Thoracic aorta (tissue), 2 donors: ENCODE results near the gene SH3TC2. TPM values are rescaled to one million over a fixed set of nuclear protein-coding genes. Genes with fewer than 3 reads are reported as not detected.

Experiments
- ATAC-seq: fragments of 150-250 bp; one replicate; pipeline ENCODE4 v1.8.0; 2017; ENCODE audit warnings: low read depth; ENCODE audit not compliant: insufficient number of reproducible peaks, low FRiP score
- DNase-seq: peaks from one replicate; pipeline ENCODE4 v3.0.0-alpha.2; 2020; ENCODE audit warnings: low spot score
- H3K27ac ChIP-seq, 2 donors: fragments of 200-600 bp; sonication (generic); 1 replicate in 1 of 2; 2 replicates in 1 of 2; pipeline ENCODE4 v1.5.1; 2016; ENCODE audit warnings: mild to moderate bottlenecking in 2 of 2, moderate library complexity in 2 of 2
- H3K27me3 ChIP-seq: fragments of 200-600 bp; sonication (generic); replicated peaks from 2 replicates; pipeline ENCODE4 v1.6.0; 2016; ENCODE audit warnings: mild to moderate bottlenecking; ENCODE audit not compliant: insufficient read depth
- H3K36me3 ChIP-seq: fragments of 200-600 bp; sonication (generic); one replicate; pipeline ENCODE4 v1.5.1; 2016
- H3K4me1 ChIP-seq, 2 donors: fragments of 200-600 bp; sonication (generic); 1 replicate in 1 of 2; 2 replicates in 1 of 2; pipeline versions ENCODE4 v1.5.1 to v1.6.0; 2016; ENCODE audit warnings: low read depth in 2 of 2, mild to moderate bottlenecking in 1 of 2; ENCODE audit not compliant: control insufficient read depth in 1 of 2
- H3K4me3 ChIP-seq: fragments of 200-600 bp; sonication (generic); 2 replicates; pipeline ENCODE4 v1.5.1; 2016; ENCODE audit warnings: mild to moderate bottlenecking
- H3K9me3 ChIP-seq: fragments of 200-600 bp; sonication (generic); 2 replicates; pipeline ENCODE4 v1.5.1; 2016
- CTCF ChIP-seq: fragments of 200-600 bp; sonication (generic); IDR thresholded peaks from one replicate; pipeline ENCODE4 v1.5.1; 2019; ENCODE audit warnings: antibody characterized with exemption
- total RNA-seq, 2 donors: library from RNA; depleted of rRNA; stranded (reverse); fragments of >200 nt; gene quantifications; one replicate each; pipeline versions ENCODE4 v1.1.0 to v1.2.3, GENCODE V29; 2016

Gene SH3TC2
- total RNA-seq, 2 donors from 2014 or later = 1.1 to 1.9 TPM

DNA sequence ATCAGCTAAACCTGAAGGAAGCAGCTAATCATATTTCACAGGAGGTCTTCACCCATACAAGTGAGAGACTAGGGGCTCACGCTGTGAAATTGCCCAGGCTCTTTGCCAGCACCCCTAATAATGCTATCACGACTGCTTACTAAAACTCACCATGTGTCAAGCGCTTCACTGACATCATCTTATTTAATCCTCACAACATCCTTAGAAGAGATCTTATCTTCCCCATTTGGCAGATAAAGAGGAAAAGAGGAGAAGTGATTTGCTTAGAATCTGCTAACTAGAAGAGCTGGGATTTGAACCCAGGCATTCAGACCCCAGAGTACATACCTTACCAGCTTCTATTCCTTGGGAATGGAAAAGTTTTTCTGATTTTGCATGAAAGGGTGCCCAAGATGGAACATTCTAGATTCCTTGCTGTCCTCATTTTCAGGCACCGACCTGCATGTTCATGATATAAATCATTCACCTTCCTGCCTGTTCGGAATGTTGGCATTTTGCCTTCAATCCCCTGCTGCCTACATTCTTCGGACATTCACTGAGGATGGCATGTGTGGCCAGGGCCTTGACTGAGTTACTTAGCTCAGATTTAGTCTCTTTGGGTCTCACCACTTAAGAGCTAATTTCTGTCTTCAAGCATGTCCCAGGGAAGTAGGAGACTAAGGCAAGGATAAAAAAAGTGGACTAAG, 88.1 kb downstream of the SH3TC2 start:
- Histone ChIP-seq H3K36me3 (no peaks in the 10 kb centered on the region), H3K4me3 (no peak overlapping the region), H3K9me3 (no peaks in the 10 kb centered on the region), H3K27me3 (no peaks in the 10 kb centered on the region), H3K27ac (no peak overlapping the region), H3K4me1 (peaks cover 19 to 42% of the 10 kb centered on the region in 2 donors)
- no peak for ATAC-seq
- TF ChIP-seq CTCF = no peak
- no peak for DNase-seq

DNA sequence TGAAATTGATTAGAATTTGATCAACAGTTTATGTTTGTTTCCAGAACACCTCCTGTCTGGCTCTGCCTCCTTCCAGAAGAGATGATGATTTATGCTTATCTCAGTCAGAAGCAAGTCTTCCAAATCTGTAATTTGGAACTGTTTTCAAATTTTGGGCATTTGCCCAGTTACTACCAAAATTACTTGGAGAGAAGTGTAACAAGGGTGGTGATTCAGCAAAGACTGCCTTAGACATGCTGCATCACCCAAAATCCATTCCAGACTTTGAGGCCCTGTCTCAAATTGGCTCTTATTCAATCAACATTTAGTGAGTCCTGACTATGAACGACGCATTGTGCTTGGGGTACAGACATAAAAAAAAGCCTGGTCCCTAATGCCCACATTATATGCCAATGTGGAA, 89.4 kb downstream of the SH3TC2 start:
- no peak for TF ChIP-seq CTCF
- Histone ChIP-seq H3K27me3 (no peaks in the 10 kb centered on the region), H3K36me3 (no peaks in the 10 kb centered on the region), H3K4me3 (peak overlapping the region; percentile 44), H3K9me3 (no peaks in the 10 kb centered on the region), H3K4me1 (peaks cover 22 to 52% of the 10 kb centered on the region in 2 donors), H3K27ac (peak overlapping the region; percentile 85 to 93)
- DNase-seq (no peak), ATAC-seq (peak; percentile 51)

GRCh38 chr5:148972974-148973374, 89.9 kb downstream of the SH3TC2 start:
- Histone ChIP-seq H3K4me1 (peaks cover 22 to 53% of the 10 kb centered on the region in 2 donors), H3K27ac (peak overlapping the region; percentile 85 to 93), H3K4me3 (peak overlapping the region; percentile 44), H3K9me3 (no peaks in the 10 kb centered on the region), H3K36me3 (no peaks in the 10 kb centered on the region), H3K27me3 (no peaks in the 10 kb centered on the region)
- DNase-seq (peak; percentile 40), ATAC-seq (peak; percentile 92)
- no peak for TF ChIP-seq CTCF

DNA sequence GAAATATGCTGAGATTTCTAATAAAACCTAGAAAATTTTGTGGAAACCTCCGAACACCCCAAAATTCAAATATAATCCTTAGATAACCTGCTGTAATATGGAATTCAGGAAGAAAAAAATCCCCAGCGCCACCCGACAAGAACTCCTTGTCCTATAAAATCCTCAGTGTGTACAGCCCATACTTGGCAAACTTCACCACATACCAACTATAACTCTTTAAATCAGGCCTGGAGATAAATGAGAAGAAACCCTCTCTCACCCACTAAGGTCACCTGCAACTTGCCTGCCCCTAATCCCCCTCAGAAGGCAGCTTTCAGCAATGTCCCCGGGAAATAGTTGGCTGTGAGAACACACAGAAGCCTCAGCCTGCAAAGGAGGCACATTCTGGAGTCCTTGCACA, 90.5 kb downstream of the SH3TC2 start:
- Histone ChIP-seq H3K27ac (peak overlapping the region; percentile 85 to 93), H3K4me3 (peak overlapping the region; percentile 44), H3K27me3 (no peaks in the 10 kb centered on the region), H3K9me3 (no peaks in the 10 kb centered on the region), H3K36me3 (no peaks in the 10 kb centered on the region), H3K4me1 (peaks cover 22 to 58% of the 10 kb centered on the region in 2 donors)
- TF ChIP-seq CTCF = no peak
- ATAC-seq (no peak), DNase-seq (no peak)

GRCh38 chr5:148970876-148971275, 92.0 kb downstream of the SH3TC2 start:
- peak overlapping the region in 1 of 2 donors; percentile 81 for H3K27ac ChIP-seq

More at GRCh38 chr5:148970876-148971275, 92.0 kb downstream of the SH3TC2 start:
- Histone ChIP-seq H3K9me3 (no peaks in the 10 kb centered on the region), H3K4me3 (no peak overlapping the region), H3K36me3 (no peaks in the 10 kb centered on the region), H3K27me3 (no peaks in the 10 kb centered on the region), H3K4me1 (peaks cover 25 to 62% of the 10 kb centered on the region in 2 donors)
- DNase-seq (no peak), ATAC-seq (no peak)
- no peak for TF ChIP-seq CTCF
